GM18511 (cell line): ENCODE data around the gene CCDC12.

Source experiments
- ATAC-seq: cut with Tn5 transposase; IDR thresholded peaks from one replicate; pipeline ENCODE4 v1.9.1; 2021; ENCODE audit warnings: mild to moderate bottlenecking, moderate library complexity; ENCODE audit not compliant: unreplicated experiment

CCDC12 gene

DNA sequence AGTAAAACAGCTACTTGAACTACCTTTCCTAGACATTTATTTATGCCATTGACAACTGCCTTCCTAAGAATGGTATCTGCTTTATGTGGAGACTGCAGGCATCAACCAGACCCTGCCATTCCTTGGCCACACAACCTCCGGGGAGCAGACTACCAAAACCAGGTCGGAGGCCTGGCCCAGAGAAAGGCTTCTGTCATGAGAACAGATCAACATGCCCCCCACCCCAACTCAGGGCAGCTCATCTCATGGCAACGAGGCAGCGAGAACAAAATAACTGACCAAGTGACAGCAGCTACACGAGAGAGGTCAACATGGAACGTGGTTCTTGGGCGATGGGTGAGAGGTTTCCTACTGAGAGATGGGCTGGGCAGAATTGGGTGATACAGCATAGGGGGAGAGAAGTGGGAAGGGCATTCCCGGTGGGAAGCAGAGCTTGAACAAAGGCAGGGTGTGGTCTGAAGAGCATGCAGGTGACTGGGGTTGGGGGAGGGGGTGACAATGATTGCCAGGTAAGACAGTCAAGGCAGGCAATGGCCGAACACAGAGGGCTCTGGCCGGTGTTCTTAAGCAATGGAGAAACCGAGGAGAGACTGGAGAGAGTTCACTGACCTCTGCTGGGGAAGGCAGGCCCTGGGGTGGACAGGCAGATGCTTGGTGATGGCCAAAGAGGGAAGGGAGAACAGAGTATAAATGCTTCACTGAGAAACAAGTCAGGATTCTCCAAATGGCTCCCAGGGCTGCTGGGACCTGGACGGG lies 33.9 kb downstream of the CCDC12 start:
- ATAC-seq: no peak

DNA sequence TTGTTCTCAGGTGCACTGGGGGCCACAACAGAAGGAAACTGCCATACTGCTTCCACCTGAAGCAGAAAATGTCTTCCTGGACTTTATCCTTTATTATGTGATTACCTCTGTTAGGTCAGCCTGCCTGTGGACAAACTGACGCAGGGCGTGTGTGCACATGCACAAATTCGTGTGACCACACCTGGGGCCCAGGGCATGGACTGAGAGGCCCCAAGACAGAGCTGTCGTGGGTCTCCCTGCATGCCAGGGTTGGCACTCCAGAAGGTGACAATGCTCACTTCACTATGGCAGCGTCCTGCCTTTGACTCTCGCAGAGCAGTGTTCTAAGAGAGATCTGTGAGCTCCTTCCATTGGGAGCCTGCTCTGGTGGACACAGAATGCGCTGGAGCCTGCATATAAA lies 34.5 kb downstream of the CCDC12 start:
- no peak for ATAC-seq

DNA sequence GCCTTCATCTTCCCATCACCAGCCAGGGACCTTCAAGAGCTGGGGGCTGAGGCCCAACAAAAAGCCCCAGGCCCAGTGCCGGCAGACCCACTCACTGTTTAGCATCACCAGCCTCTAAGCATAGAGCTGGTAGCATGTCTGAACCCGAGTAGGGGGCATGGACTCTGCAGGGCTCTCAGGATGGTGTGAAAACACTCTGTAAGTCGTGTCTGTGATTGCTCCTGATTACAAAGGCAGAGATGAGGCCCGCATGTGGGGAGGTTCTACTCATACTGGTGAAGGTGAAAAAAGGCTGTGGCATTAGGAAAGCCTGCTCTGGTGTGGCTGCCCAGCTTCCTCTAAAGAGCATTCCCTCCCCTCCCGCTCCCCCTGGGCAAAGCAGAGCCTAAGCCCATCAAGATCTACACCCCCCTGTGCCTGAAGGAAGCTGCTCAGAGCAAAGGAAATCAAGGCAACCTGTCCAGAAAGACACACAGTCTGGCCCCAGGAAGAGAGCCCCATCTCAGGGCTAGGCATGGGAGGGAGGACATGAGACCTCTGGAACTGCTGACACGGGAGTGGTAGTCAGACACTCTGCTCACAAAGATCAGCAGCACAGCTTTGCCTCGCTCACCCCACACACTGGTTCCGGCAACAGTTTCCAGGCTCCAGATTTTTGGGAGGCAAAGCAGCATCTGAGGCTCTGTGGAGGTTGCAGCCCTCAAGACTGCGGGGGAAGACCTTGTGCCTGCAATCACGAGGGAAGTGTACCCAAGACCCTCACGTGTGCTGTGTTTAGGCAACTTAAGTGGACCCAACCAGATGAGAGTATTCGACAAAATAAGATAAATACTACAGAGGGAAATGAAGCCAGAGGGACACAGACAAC lies 36.7 kb downstream of the CCDC12 start:
- no peak for ATAC-seq

DNA sequence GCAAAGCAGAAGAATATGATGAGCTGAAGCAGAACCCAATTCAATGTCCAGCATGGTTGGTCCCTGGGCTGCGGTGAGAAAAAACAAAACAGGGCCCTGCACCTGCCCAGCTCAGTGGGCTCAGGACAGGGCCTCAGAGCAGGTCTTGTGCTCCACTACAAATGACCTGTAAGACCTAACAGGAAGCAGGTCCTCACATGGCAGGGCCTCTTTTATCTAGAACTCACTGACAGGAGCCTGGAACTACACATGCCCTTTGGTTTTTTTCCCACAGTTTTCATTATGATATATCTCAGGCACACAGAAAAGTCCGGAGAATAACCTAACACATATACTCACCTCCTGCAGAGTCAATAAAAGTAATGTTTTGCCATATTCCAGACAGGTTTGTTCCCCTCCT lies 38.4 kb downstream of the CCDC12 start:
- ATAC-seq: no peak

DNA sequence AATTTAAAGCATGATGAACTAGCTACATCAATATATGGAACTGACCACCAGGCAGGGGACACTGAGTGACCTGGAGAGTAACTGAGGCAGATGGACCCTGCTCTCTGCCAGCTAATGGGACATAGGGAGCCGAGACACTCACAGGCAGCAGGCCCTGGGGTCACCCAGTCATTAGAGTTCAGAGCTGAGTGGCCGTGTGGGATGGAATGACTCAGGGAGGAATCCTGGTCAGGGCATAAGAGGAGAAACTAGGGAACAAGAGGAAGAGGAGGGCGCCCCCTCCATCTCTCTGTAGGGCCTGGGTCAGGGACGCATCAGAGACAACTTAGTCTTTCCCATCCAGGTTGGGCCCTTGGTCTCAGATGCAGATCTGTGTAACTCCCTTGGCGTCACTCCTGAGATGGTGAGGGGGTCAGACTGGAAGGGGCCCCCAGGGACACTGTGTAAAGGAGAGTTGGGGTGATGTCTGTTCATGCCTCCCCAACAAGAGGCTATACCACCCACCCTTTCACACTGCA lies 39.8 kb downstream of the CCDC12 start:
- no peak for ATAC-seq

DNA sequence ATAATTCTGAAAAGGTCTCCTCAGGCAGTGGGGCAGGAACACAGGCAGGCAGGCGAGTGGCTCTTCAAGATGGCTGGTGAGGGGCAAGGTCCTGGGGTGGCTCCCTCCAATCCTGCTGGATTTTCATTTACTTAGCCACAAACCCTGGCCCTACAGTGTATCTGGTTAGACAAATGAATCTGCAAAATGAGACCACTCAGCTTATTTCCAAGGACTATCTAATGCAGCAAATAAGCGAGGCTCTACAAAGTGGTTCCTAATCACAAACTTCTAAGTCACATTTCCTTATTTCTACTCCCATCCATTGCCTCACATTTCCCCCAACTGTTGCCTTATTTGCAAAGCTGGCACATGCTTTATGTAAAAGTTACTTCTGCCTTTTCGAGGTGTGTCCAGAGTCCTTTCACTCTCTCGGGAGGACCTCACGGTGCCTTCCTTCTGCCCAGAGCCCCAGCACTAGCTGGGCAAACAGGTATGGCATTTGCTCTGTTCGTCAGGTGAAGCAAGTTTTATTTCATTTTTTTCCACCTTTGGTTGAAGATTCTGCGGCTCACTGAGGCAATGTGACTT lies 40.5 kb downstream of the CCDC12 start:
- no peak for ATAC-seq

DNA sequence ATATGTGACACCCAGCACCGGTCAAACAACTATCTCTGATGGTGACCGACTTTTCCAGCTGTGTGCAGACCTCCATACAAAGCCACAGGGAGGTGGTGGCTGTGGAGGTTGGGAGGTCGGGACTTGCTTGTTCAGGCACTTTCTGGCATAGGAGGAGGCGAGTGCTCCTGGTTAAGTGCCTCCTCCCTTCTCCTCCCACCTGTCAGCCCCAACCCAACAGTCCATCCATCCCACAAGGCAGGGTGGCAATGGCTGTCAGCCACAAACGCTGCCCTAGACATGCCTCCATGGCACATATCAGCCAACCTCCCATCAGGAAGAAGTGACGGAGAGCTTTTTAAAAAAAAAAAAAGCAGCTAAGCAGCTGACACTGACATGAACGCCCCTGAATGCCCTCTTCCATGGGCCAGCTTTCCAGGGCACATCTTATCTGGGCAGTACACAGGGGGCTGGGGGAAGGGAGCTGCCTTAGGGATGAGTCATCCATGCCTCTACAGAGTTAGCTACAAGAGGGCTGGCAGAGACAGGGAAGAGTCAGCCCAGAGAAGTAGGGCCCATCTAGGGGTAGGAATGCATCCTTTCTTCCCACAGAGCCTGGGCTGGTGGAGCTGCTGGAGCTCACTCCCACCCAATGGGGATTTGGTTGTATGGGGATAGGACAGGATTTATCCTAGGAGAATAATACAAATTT lies 41.2 kb downstream of the CCDC12 start:
- no peak for ATAC-seq

DNA sequence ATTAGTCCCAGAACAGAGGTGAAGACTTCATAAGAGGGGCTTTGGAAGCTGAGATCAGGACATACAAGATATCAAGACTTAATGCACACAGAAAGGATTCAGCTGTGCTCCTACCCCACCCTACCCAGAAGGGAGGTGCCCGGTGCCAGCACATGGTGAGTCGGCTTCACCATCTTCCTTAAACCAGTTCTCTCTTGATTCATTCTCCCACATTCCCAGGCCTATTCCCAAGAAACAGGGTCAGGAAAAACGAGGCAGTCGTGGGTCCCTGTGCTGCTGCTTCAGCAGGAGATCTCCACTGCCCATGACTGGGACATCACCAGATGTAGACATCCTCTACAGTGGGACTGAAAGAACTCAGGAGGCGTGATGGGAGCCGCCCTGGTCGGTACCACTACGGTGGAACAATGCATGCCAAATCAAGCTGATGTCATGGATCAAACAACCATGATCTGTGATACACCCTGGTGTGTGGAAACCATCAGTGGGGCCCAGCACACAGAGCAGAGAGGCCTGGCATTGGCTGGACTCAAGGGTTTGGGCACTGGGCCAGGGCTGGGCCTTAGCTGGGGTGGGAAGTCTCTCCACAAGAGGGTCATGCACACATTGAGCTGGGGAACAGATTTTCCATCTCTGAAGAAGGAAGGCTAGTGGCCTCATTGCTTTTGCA lies 41.9 kb downstream of the CCDC12 start:
- no peak for ATAC-seq

DNA sequence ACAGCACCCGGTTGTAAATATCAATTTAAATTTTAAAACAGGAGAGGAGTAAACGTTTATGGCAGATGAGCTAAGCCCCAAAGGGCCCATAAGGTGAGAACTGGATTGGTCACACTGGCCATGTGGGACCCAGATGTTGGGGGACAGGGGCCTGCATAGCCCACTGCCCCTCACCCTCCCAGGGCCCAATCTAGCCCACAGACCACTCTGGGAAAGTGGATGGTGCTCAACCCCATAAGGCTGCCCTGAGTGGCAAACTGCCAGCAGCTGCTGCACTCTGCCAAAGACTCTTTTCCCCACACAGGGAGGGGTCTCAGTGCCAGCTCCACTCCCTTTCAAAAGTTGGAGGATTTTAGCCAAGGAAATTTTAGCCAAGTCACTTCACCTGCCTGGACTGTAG lies 42.5 kb downstream of the CCDC12 start:
- ATAC-seq: no peak

DNA sequence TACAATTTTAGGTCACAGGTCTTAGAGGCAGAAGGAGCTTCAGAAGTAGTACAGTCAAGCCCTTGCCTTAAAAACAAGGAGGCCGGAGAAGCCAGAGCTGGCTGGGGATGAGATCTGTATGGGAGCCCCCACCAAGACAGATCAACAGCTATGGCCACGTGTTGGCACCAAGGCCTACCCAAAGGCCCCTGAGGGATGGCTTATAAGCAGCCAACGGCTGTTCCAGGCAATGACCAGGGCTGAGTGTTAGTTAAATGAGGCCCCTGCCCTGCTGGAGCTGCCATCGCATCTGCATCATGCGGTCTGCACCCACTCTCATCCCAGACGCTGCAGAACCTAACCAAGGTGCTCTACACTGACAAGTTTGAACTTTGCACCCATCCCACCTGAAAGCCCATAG lies 43.3 kb downstream of the CCDC12 start:
- ATAC-seq: no peak

DNA sequence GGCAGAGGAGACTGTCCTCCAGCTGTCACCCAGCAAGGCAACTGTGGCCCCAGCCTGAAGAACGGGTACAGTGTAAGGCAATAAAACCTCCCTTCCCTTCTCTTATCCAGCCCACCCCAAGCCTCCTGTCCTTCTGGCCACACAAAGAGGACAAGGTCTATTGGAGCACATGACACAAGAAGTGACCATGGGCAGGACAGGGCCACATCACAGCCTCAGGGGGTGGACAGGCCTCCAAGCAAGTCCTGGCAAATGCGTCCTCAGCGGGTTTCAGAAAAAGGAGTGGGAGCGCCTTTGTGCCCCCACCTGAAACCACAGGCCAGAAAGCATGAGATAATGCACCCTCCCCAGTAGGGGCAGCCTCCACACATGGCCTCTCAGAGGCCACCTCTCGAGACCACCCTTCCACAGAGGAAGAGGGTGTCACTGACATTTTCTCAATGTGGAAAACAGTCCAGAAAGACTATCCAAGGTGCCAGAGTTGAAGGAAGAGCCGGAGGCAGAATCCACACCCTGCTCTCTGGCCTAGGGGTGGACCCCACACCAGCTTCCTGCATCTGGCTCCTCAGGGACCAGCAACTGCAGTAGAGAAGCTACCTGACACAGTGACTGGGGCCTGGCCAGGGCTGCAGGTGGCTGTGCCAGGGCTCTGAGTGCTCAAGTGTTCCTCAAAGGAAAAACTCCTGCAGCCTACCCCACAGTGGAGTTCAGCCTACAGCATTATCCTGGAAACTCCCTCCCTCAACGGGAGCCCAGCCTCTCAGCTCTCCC lies 43.9 kb downstream of the CCDC12 start:
- no peak for ATAC-seq

DNA sequence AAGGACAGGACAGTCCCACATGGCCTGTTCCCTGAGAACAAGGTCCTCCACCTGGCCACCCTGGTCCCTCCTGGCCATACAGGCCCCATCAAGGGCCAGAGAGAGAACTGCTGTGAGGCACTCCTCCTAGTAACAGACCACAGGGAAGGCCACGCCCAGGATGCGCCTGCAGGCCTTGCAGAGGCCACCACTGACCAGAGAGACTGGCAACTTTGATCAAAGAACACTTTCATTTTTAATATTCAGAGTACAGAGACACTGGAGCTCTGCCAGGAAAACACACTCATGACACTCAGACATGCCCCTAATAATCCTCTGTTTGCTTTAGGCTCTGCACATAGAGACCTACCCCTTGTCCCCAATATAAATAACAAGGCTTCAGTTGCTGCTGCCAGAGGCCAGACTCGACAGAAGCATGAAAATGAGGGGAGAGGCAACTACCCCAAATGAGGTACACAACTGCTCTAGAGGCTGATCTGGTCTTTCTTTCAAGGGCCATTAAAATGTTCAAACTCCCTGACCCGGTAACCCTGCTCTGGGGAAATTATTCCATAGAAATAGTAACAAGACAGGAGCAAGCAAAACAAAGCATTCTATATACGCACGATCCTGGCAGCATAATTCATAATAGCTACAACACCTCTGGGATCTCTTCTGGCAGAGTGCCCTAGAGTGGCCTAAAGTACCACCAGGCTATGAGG lies 44.8 kb downstream of the CCDC12 start:
- ATAC-seq: no peak

DNA sequence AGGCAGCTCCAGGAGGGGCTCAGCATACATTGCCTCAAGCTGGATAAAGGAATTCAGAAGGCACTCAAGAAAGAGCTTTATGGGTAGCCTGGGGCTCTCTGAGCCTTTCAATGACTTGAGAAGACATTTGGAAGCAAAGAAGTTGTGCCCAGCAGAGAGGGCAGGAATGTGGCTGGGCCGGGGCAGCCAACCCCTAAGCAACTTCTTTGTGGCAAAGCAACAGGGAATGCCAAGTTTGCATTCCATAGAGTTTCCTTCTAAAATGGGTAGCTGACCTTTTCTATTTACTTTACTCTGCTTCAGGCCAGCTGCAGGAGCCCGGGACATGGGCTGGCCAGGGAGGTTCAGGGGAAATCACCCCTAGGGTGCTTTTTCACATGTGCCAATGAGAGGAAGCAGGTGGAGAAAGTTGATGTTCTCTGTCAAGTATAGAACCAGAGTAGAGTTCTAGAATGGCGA lies 45.6 kb downstream of the CCDC12 start:
- no peak for ATAC-seq

DNA sequence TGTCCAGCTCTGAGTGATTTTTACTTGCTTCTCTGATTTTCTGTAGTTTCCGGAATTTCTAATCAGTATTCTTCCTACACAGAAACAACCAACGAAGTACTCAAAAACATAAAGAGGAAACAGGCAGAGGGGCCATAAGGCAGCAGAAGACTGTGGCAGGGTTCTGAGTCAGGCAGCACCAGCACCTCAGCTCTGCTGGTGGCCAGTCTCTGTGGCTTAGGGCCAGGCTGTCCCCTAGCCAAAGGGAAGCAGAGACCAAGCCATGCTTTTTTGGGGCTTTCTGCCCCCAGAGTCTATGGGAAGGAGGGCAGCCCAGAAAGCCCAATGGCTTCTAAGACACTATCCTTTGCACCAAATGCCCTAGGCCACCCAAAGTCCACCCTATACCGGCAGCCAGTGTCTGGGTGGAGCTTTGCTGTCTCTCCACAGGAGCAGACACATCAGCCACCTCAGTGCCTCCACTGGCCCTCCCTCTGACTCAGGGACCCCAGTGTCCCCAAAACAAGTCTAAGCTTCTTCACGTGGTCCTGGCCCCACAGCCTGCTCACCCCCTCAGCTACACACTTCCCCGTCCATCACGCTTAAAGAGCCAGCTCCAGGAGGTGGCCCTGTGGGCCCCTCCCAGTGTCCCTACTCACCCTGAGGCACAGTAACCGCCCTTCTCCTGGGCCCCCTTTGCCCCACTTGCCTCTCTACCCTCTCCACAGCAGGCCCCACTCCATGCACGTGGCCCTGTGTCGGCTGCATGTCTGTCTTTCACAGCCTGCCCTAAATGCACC lies 46.2 kb downstream of the CCDC12 start:
- ATAC-seq: no peak

DNA sequence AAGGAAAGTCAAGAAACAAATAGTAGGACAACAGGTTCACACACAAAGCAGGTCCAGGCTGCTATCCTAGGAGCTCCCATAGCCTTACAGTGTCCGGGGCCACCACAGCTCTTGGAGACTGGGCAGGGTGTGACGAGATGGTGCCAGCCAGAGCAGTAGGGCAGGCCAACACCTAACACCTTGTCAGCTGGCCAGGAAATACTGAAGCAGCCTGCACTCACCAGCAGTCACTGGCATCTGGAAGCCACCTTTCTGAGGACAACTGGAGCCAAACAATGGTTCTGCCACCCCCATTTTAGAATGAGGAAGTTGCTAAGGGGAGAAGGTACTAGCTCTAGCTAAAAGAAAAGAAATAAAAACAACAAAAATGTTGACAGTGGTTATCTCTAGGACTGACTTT lies 47.2 kb downstream of the CCDC12 start:
- ATAC-seq: no peak

DNA sequence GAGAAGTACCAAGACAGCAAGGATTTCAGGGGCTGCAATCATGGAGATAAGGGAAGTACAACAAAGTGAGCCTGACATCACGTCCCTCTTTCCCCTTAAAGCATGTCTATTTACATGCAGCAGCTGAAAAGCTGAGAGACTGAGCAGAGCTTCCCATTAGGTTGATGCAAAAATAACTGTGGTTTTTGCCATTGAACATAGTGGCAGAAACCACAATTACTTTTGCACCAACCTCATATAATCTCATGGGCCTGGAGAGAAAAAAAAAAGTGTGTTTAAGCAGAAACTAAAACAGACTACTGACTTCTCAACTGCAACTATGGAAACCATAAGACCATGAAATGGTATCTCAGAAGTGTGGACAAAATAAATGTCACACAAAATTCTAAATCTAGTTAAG lies 48.3 kb downstream of the CCDC12 start:
- ATAC-seq: no peak

DNA sequence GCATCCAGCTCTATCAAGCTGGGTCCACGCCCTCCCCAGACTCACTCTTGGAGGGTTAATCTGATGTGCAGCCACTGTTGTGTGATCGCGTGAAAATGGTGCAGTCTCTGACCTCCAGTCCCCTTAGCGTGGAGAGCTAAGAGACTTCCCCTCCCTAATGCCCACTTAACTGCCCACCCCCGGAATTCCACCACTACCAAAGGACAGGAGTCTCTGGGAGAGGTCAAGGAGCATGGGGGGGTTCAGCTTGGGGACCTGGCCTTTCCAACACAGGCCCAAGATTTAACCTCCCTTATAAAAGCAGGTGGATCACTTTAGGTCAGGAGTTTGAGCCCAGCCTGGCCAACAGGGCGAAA lies 48.8 kb downstream of the CCDC12 start:
- ATAC-seq: no peak
